Progenitor cell of endocrine pancreas (in vitro differentiated cells): ENCODE data around the gene NEB. TPM values are rescaled to one million over a fixed set of nuclear protein-coding genes. Genes with fewer than 3 reads are reported as not detected.

Source experiments
- DNase-seq: peaks from one replicate; pipeline ENCODE4 v3.0.0; 2021; ENCODE audit warnings: low spot score; ENCODE audit not compliant: unreplicated experiment
- H3K27ac Mint-ChIP-seq: 2 replicates; pipeline ENCODE4 v1.8.0; 2021; ENCODE audit warnings: mild to moderate bottlenecking, moderate library complexity, mixed read lengths
- H3K27me3 Mint-ChIP-seq: 2 replicates; pipeline ENCODE4 v1.8.0; 2021; ENCODE audit warnings: mixed read lengths
- H3K36me3 Mint-ChIP-seq: 2 replicates; pipeline ENCODE4 v1.8.0; 2022; ENCODE audit warnings: mixed read lengths; ENCODE audit not compliant: insufficient read depth
- H3K4me1 Mint-ChIP-seq: 2 replicates; pipeline ENCODE4 v1.8.0; 2021; ENCODE audit warnings: low read depth, mixed read lengths
- H3K4me3 Mint-ChIP-seq: 2 replicates; pipeline ENCODE4 v1.8.0; 2021; ENCODE audit warnings: low read depth, mild to moderate bottlenecking, moderate library complexity, mixed read lengths
- H3K9me3 Mint-ChIP-seq: 2 replicates; pipeline ENCODE4 v1.8.0; 2021; ENCODE audit warnings: low read depth, mixed read lengths
- CTCF ChIP-seq: fragments of 200-600 bp; sonication (generic); IDR thresholded peaks from one replicate; pipeline ENCODE4 v1.5.0; 2021; ENCODE audit warnings: antibody characterized with exemption, mild to moderate bottlenecking; ENCODE audit not compliant: unreplicated experiment
- total RNA-seq: library from RNA; stranded (reverse); gene quantifications from 2 replicates; pipeline ENCODE4 v1.2.1, GENCODE V29; 2021

Gene NEB
- total RNA-seq, 1 donor from 2014 or later = 1.5 TPM

DNA sequence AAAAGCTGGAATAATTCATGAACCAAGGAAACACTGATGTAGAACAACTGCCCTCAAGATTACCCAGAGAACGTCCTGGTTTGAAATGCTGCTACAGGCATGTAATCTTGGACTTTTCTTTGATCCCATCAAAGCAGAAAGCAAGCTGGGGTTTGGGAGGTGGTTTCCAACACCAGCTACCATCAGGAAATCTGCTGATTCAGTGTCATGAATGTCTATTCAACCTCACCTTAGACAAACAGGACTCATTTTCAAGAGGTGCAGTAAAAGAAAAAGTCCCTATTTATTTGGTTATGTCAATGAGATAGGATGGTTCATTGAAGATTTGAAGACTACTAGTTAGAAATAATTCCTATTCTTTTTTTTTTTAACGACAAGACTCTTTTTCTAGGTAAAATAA lies 72.7 kb downstream of the NEB start:
- Mint-ChIP-seq H3K27ac (no peak overlapping the region), H3K4me1 (no peaks in the 10 kb centered on the region), H3K27me3 (no peaks in the 10 kb centered on the region), H3K36me3 (peaks cover 1% of the 10 kb centered on the region), H3K9me3 (peaks cover 4% of the 10 kb centered on the region), H3K4me3 (no peak overlapping the region)
- no peak for DNase-seq
- no peak for TF ChIP-seq CTCF

- H3K4me1 Mint-ChIP-seq = peaks cover 2% of the 10 kb centered on the region
- H3K9me3 Mint-ChIP-seq = peaks cover 4% of the 10 kb centered on the region
- H3K27ac Mint-ChIP-seq = no peak overlapping the region
- H3K27me3 Mint-ChIP-seq = no peaks in the 10 kb centered on the region
- H3K4me3 Mint-ChIP-seq = no peak overlapping the region
- no peak for DNase-seq
- TF ChIP-seq CTCF = no peak
- H3K36me3 Mint-ChIP-seq = peaks cover 1% of the 10 kb centered on the region
Measured at GRCh38 chr2:151658081-151658480, 76.2 kb downstream of the NEB start.

- H3K9me3 Mint-ChIP-seq = peaks cover 4% of the 10 kb centered on the region
- TF ChIP-seq CTCF = no peak
- no peak for DNase-seq
- H3K27ac Mint-ChIP-seq = no peak overlapping the region
- H3K4me1 Mint-ChIP-seq = peaks cover 2% of the 10 kb centered on the region
- H3K36me3 Mint-ChIP-seq = peaks cover 1% of the 10 kb centered on the region
- no peak overlapping the region for H3K4me3 Mint-ChIP-seq
- H3K27me3 Mint-ChIP-seq = no peaks in the 10 kb centered on the region
Measured at GRCh38 chr2:151657667-151658076, 76.6 kb downstream of the NEB start.

DNA sequence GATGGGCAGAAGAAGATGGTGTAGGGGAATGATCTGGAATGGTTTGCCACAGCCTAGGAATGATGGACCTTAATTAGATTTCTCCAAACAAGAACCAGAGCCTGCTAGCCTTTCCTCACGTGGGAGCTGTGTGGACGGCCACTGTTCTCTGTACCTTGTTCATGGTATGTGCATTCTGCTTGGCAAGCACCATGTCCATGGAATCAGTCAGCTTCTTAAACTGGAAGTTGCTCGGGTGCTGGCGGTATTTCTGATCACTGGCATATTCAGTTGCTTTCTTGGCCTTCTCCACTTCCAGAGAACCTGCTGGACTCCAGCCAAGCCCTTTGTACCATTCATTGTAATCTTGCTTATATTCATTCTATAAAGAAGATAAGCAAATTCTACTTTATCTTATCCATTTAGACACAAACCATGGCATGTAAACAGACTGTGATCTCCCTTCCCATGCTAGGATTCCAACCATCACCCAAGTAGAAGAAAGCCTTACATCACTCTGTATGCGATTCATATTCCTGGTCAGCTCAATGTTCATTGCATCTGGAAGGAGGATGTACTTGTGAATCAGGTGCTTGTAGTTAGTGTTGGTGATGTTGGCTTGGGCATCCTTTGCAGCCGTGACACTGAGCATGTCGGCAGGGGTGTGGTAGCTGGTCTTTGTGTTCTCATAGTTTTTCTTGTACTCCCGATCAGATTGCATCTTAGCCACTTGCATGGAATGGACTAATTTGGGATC lies 78.4 kb downstream of the NEB start:
- Mint-ChIP-seq H3K9me3 (peaks cover 4% of the 10 kb centered on the region), H3K4me3 (no peak overlapping the region), H3K4me1 (peaks cover 2% of the 10 kb centered on the region), H3K36me3 (peaks cover 1% of the 10 kb centered on the region), H3K27me3 (no peaks in the 10 kb centered on the region), H3K27ac (no peak overlapping the region)
- no peak for TF ChIP-seq CTCF
- no peak for DNase-seq

DNA sequence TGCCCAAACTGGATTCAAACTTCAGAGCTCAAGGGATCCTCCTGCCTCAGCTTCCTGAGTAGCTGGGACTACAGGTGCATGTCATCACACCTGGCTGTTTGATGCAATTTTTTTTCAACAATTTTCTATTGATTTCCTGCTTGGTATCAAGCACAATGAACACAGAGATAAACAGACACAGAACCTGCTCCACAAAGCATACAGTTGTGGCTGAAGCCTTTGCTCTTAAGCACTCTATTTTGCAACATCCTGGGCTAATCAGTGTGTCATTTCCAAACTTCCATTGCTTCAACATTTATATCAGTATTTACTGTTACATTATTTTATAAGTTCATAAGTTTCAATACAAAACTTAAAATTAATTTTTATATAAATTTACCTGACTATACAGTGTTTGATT lies 79.4 kb downstream of the NEB start:
- Mint-ChIP-seq H3K4me1 (peaks cover 2% of the 10 kb centered on the region), H3K27ac (no peak overlapping the region), H3K9me3 (peaks cover 4% of the 10 kb centered on the region), H3K36me3 (peaks cover 1% of the 10 kb centered on the region), H3K4me3 (no peak overlapping the region), H3K27me3 (no peaks in the 10 kb centered on the region)
- DNase-seq = no peak
- no peak for TF ChIP-seq CTCF
